Measurements from ENCODE around the gene OGDH. TPM values are rescaled to one million over a fixed set of nuclear protein-coding genes. Genes with fewer than 3 reads are reported as not detected.

The OGDH gene
- total RNA-seq, 1 donor from 2014 or later = 105 TPM

DNA sequence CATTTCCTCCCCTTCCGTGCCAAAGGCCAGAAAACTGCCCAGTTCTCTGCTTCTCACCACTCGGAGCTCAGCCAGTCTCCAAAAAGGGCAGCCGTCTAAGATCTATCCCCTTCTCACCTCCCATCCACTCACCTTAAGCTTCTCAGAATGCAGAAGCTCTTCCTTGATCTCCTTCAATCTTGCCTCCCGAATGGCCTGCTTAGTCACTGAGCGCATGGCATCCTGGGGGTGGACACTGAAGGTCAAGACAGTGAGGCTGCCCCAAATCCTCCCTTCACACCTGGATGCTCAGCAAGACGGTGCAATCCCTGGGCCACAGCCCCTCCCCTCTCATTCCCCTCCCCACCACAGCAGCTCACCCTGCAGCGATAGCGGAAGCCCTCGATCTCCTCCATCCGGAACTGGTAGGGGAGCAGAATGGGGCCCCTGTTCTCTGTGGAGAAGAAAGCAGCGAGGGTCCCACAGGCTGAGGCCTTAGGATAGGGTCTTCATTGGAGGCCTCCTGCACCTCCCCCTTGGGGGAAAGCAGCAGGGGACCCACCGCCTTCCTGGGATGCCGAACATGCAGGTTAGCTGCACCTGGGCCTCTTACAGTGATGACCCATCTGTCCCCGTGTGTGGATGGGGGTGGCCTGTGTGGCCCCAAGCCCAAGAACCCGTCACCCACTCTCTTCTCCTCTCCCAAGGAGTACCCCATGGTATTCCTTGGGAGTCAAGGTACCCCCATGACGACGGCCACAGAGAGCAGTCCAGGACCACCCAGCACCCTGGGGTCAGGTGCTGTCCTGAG is 37.5 kb upstream of the OGDH start:
- no peak for DNase-seq (ENCODE audit: low spot score)
- Mint-ChIP-seq H3K27me3 (ENCODE audit: low read depth) (no peaks in the 10 kb centered on the region), H3K4me3 (ENCODE audit: low read depth) (no peak overlapping the region), H3K9me3 (no peaks in the 10 kb centered on the region), H3K27ac (no peak overlapping the region), H3K36me3 (ENCODE audit: low read depth) (peaks cover 92% of the 10 kb centered on the region), H3K4me1 (ENCODE audit: low read depth) (peaks cover 18% of the 10 kb centered on the region)
- intact Hi-C loops (cut with micrococcal nuclease) = no loop called here

DNA sequence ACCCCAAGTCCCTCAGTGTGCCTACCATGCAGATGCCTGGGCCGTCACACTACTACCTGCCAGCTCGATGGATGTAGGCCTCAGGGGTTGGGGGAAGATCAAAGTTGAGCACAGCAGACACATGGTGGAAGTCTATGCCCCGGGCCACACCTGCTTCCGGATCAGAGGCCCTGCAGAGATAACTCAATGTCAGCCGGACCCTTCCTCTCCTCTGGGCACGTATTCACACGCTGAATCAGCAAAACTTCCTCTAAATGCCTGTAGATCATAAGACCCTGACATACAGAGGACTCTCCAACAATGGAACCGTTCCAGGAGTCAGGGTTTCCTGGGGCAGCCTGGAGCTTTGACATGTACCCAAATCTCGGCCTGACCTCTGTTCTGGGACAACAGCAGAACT is 36.5 kb upstream of the OGDH start:
- Mint-ChIP-seq H3K36me3 (ENCODE audit: low read depth) (peaks cover 90% of the 10 kb centered on the region), H3K4me1 (ENCODE audit: low read depth) (peaks cover 27% of the 10 kb centered on the region), H3K4me3 (ENCODE audit: low read depth) (no peak overlapping the region), H3K9me3 (no peaks in the 10 kb centered on the region), H3K27me3 (ENCODE audit: low read depth) (no peaks in the 10 kb centered on the region), H3K27ac (no peak overlapping the region)
- intact Hi-C loops (cut with micrococcal nuclease) = no loop called here
- DNase-seq (ENCODE audit: low spot score) = no peak

DNA sequence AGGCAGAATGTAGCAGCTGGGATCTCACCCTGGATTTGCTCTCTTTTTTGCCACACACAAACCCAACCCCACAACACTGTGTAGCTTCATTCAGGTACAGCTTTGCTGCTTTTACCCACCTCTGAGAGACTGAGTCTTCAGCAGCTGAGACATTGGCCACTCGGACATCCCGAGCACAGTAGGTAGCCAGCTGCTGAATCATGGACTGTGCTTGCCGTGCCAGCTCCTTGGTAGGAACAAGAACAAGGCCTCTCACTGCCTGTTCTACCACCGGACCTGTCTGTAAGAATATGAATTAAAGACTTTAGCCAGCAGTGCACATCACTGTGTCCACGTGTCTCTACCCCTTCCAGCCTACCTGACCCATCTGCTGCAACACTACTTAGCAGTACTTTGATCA is 33.7 kb upstream of the OGDH start:
- Mint-ChIP-seq H3K4me3 (ENCODE audit: low read depth) (peak overlapping the region; percentile 90), H3K36me3 (ENCODE audit: low read depth) (peaks cover 78% of the 10 kb centered on the region), H3K27me3 (ENCODE audit: low read depth) (no peaks in the 10 kb centered on the region), H3K27ac (peak overlapping the region; percentile 85), H3K9me3 (no peaks in the 10 kb centered on the region), H3K4me1 (ENCODE audit: low read depth) (peaks cover 27% of the 10 kb centered on the region)
- intact Hi-C loops (cut with micrococcal nuclease) = no loop called here
- no peak for DNase-seq (ENCODE audit: low spot score)

DNA sequence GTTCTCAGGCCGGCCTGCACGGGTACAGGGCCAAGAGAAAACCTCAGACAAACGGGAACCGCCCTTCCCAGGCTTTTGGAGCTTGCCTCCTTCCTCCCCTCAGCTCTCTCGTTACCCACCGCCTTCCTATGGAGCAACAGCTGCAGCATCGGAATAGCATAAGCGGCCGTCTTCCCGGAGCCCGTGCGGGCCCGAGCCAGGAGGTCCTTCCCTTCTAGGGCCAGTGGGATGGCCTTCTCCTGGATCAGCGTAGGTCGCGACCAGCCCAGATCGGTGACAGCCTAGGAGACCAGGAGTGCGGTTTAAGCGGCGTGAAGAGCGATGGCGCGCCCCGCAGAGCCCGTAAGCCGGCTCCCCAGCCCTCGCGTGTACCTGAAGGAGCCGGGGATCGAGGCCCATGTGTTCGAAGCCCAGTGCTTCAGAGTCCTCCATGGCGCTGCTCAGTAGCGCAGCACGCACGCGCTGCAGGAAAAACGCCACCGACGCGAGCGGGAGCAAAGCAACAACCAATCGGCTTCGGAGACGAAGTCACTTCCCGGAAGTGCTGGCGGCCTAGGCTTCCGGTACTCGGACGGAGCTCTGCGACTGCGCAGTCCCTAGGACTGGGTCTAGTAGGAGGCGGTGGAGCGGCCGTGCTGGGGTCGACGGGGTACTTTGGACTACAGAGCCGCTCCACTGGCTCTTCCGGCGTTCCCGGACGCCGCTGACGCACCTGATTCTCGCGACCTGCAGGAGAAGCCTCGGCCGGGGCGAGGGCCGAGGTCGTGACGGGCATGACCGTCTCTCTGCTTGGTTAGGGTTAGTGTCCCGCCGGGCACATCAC is 32.8 kb upstream of the OGDH start, which contains the start of gene DDX56:
Gene DDX56 (minus strand): TSS at position 445 of the 823 bp plus-strand sequence. CDS start 13 bp downstream, at position 432.
- Mint-ChIP-seq H3K4me1 (ENCODE audit: low read depth) (peaks cover 27% of the 10 kb centered on the region), H3K27me3 (ENCODE audit: low read depth) (no peaks in the 10 kb centered on the region), H3K36me3 (ENCODE audit: low read depth) (peaks cover 77% of the 10 kb centered on the region), H3K4me3 (ENCODE audit: low read depth) (peak within 1 kb of the TSS; percentile 90), H3K9me3 (no peaks in the 10 kb centered on the region), H3K27ac (peak within 1 kb of the TSS; percentile 85)
- intact Hi-C loops (cut with micrococcal nuclease) = no loop called here
- DNase-seq (ENCODE audit: low spot score) = peak; percentile 91

DNA sequence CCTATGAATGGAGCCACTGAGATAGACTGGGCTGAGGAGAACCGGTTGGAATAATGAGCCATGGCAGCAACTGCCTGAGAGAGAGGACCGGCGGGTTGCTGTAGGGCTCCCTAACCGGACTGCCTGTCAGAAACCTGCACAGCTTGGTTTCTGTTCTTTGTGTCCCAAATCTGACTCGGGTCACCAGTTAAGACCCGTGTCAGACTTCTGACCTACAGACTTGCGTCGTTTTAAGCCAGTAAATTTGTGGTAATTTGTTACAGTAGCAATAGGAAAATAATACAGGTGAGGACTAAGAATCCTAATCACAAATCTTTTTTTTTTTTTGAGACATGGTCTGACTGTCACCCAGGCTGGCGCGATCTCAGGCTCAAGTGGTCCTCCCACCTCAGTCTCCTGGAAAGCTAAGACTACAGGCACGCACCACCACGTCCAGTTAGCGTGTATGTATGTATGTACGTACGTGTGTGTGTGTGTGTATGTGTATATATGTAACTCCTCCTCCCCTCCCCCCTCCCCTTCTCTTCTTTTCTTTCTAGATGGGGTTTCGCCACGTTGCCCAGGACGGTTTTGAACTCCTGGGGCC is 32.0 kb upstream of the OGDH start:
- Mint-ChIP-seq H3K9me3 (no peaks in the 10 kb centered on the region), H3K36me3 (ENCODE audit: low read depth) (peaks cover 76% of the 10 kb centered on the region), H3K4me1 (ENCODE audit: low read depth) (peaks cover 29% of the 10 kb centered on the region), H3K4me3 (ENCODE audit: low read depth) (peak overlapping the region; percentile 90), H3K27me3 (ENCODE audit: low read depth) (no peaks in the 10 kb centered on the region), H3K27ac (peak overlapping the region; percentile 85)
- intact Hi-C loops (cut with micrococcal nuclease) = no loop called here
- DNase-seq (ENCODE audit: low spot score) = no peak

DNA sequence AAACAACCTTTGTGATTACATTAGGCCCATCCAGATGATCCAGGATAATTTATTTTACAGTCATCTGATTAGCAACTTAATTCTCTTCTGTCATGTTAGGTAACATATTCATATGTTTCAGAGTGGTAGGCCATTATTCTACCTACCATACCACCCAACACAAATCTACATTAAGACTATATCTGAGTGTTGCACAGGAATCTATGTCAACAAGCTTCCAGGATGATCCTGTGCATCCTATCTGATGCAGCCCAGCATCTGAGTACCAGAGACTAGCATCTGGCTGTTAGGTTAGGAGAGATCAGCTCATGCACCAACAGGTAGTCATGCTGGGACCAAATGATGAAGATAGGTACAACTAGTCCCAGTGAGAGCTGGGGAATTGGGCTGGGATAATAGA is 31.4 kb upstream of the OGDH start:
- Mint-ChIP-seq H3K36me3 (ENCODE audit: low read depth) (peaks cover 76% of the 10 kb centered on the region), H3K27ac (peak overlapping the region; percentile 78), H3K27me3 (ENCODE audit: low read depth) (no peaks in the 10 kb centered on the region), H3K4me3 (ENCODE audit: low read depth) (peak overlapping the region; percentile 90), H3K4me1 (ENCODE audit: low read depth) (peaks cover 35% of the 10 kb centered on the region), H3K9me3 (no peaks in the 10 kb centered on the region)
- intact Hi-C loops (cut with micrococcal nuclease) = no loop called here
- DNase-seq (ENCODE audit: low spot score) = no peak

DNA sequence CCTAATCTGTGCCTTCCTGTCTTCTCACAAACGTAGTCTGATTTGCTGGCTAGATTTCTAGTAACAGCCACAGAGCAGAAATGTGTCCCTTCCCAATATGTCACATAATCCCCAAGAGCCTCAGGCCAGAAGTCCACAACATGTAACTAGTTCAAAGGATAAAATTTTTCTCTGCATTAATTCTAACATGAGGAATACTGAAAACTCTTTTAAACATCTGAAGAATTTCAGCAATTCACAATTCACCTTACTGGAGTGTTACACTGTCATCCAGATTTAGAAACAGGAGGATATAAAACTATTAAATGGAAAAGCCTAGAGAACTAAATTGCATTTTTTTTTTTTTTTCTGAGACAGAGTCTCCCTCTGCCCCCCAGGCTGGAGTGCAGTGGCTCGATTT is 30.2 kb upstream of the OGDH start:
- H3K4me3 Mint-ChIP-seq (ENCODE audit: low read depth) = peak overlapping the region; percentile 28
- no peak overlapping the region for H3K27ac Mint-ChIP-seq
- no peak for DNase-seq (ENCODE audit: low spot score)
- no peaks in the 10 kb centered on the region for H3K27me3 Mint-ChIP-seq (ENCODE audit: low read depth)
- intact Hi-C loops (cut with micrococcal nuclease) = no loop called here
- H3K4me1 Mint-ChIP-seq (ENCODE audit: low read depth) = peaks cover 40% of the 10 kb centered on the region
- no peaks in the 10 kb centered on the region for H3K9me3 Mint-ChIP-seq
- H3K36me3 Mint-ChIP-seq (ENCODE audit: low read depth) = peaks cover 73% of the 10 kb centered on the region

DNA sequence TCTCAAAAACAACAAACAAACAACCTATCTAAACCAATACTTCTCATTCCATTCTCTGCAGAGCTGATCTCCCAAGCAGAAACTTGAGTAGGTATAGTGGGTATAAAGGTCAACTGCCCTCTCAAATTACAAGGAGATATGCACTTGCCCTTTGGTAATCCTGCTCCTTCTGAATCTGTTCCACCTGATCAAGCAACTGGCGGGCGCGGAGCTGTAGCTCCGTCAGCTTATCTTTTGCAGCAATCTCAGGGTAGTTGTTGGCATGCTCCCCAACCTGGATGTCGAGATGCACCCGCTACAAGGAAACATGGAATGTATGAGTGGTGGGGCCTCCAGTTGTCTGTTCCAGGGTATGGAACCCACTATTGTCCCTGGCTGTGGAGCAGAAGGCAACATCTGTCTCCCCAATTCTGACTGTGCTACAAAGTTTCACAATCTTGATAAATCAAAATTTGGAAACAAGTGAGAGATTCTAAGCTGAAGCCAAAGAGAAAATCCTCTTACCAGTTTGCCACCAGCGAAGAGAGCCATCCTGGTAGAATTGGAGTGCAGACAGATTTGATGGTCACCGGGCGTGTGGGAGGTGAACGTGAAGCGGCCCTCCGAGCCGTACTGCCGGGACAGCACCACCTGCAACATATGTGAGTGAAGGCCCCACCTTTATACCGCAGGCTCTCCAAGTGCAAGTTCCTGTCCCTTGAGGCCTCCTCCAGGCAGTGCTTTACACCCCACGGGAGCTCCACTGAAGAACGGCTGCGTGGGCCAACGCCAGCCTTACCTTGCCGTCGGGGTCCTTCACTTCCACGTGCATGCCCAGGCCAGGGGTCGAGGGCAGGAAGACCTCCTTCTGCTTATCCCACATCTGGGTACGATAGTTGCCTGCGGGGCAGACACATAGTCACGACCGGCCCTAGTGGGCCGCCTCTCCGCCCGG is 25.2 kb upstream of the OGDH start:
- intact Hi-C loops (cut with micrococcal nuclease) = loop anchor here (1.0 to 10.0 kb wide), 3 partner anchors 323 to 531 kb away; partner anchors contain the start of gene TBRG4

DNA sequence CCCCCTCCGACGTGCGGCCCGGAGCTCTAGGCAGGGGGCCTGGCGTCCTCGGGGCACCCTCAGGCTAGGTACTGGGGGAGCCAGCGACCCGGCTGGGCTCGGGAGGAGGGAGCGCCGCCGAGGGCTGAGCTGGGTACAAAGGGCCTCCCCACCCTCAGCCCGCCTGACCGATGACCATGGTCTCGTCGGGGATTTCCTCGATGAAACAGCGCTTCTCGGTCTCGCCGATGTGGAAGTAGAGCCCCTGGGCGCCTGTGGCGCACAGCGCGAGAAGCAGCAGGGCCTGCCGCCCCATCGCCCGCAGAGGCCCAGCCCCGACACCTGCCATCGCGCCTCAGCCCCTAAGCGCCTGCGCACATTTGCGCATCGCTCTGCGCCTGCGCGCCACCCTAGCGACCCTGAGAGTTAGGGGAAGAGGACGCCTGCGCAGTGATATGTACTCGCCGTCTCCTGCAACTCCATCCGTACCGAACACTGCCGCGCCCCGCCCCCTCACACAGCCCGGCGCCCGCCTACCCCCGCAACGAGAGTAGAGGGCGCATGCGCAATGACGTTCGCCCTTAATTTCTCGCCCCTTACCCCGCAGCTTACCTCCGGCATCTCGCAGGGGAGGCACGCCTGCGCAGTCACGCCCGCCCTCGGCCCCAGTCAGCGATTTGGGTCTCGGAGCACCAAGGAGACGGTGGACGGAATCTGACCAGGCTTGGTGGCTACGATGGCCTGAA is 24.4 kb upstream of the OGDH start, which contains the start of gene TMED4:
Gene TMED4 (minus strand): TSS at position 353 of the 725 bp plus-strand sequence. CDS start 25 bp downstream, at position 328.
- Mint-ChIP-seq H3K4me3 (ENCODE audit: low read depth) (peak within 1 kb of the TSS; percentile 88), H3K4me1 (ENCODE audit: low read depth) (peaks cover 23% of the 10 kb centered on the region), H3K27ac (peak within 1 kb of the TSS; percentile 93), H3K9me3 (no peaks in the 10 kb centered on the region), H3K36me3 (ENCODE audit: low read depth) (peaks cover 29% of the 10 kb centered on the region), H3K27me3 (ENCODE audit: low read depth) (peaks cover 2% of the 10 kb centered on the region)
- intact Hi-C loops (cut with micrococcal nuclease) = loop anchor here (1.0 to 10.0 kb wide), 9 partner anchors 24 to 530 kb away; partner anchors contain the start of genes H2AZ2, OGDH, PPIA and TBRG4
- peak; percentile 100 for DNase-seq (ENCODE audit: low spot score)

More for the DNA sequence above, 25.2 kb upstream of the OGDH start:
- Mint-ChIP-seq H3K27me3 (ENCODE audit: low read depth) (peaks cover 2% of the 10 kb centered on the region), H3K27ac (peak overlapping the region; percentile 93), H3K9me3 (no peaks in the 10 kb centered on the region), H3K4me3 (ENCODE audit: low read depth) (peak overlapping the region; percentile 88), H3K36me3 (ENCODE audit: low read depth) (peaks cover 31% of the 10 kb centered on the region), H3K4me1 (ENCODE audit: low read depth) (peaks cover 23% of the 10 kb centered on the region)
- peak; percentile 46 for DNase-seq (ENCODE audit: low spot score)

DNA sequence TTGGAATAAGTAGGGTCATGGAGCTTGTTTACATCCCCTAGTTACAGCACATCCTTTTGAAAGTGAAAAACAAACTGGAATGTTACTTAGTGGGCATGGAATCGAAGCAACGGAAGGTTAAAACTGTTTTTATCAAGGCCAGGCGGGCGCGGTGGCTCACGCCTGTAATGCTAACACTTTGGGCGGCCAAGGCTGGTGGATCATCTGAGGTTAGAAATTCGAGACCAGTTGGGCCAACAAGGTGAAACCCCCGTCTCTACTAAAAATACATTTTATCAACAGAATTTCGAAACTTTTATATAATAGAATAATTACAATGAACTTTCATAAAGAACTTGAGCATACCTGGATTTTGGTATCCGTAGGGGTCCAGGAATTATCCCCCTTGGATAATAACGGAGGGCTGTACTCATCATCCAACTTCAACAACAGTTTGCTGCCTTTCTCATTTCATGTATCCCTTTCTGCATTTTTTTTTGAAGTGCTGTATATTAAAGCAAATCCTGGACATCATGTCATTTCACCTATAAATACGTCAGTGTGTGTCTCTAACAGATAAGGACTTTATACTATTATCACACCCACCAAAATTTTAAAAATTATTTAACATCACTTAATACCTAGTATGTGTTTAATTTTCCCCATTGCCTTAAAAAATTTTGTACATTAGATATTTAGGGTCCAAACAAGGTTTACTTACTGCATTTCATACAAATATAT is 23.1 kb upstream of the OGDH start:
- peak overlapping the region; percentile 88 for H3K4me3 Mint-ChIP-seq (ENCODE audit: low read depth)
- DNase-seq (ENCODE audit: low spot score) = no peak
- H3K4me1 Mint-ChIP-seq (ENCODE audit: low read depth) = peaks cover 31% of the 10 kb centered on the region
- intact Hi-C loops (cut with micrococcal nuclease) = loop anchor here (2.0 to 10.0 kb wide), 3 partner anchors 55 to 529 kb away; partner anchors contain the start of gene TBRG4
- no peaks in the 10 kb centered on the region for H3K9me3 Mint-ChIP-seq
- H3K36me3 Mint-ChIP-seq (ENCODE audit: low read depth) = peaks cover 26% of the 10 kb centered on the region
- H3K27ac Mint-ChIP-seq = peak overlapping the region; percentile 93
- peaks cover 2% of the 10 kb centered on the region for H3K27me3 Mint-ChIP-seq (ENCODE audit: low read depth)

Measured in activated T-helper 2 cell treated with anti-CD3 and anti-CD28 coated beads, Interferon-gamma antibody, Interleukin-2, Interleukin-4, amounts not matched to agents 10 μg/mL and 5 μg/mL and 100 μg/mL, durations not matched to agents 14 hours and 24 hours and 36 hours (primary cell).